ENCODE results near the gene ATP9B.
"Not testable (repeated sequence)": the region's sequence is repeated elsewhere in the genome, so short reads cannot be mapped to it uniquely, and the experiment has no call there.

The ATP9B gene

DNA sequence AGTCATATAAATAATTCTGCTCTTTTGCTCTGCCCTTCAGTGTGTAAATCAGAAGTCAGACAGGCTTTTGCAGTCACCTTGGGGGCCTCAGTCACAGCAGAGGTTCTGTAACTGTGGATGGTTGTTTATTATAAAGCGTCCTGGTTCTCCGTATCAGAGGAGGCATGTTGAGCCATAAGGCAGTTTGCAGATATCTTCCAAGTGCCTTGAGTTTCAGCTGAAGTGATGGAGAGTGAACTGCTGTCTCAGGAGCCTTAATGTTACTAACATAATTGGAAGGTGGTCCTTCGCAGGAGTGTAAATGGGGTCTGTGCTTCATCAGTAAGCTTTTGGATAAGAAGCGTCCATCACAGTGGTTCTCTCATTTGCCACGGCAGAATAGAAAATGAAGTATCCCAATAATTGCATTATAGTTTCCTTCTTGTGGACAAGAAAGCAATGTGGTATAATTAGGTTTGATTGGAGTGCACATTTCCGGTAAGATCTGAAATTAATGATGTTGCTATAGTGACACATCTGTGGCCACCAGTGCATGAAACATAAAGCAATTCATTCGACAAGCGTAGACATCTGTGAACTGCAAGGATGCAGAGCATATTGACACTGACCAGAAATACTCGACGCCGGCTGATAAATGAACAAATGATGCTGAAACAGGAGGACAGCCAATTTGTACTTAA, 214.1 kb downstream of the ATP9B start:
- TF ChIP-seq CTCF (IDR thresholded peaks at IDR 0.05; ENCODE audit: low read depth, low read length), result no peak
- DNase-seq (ENCODE audit: extremely low read depth, low read depth), result no peak

- DNase-seq (ENCODE audit: extremely low read depth, low read depth), result no peak
- TF ChIP-seq CTCF (IDR thresholded peaks at IDR 0.05; ENCODE audit: low read depth, low read length), result no peak
Observed at GRCh38 chr18:79283929-79284328, 214.7 kb downstream of the ATP9B start.

DNA sequence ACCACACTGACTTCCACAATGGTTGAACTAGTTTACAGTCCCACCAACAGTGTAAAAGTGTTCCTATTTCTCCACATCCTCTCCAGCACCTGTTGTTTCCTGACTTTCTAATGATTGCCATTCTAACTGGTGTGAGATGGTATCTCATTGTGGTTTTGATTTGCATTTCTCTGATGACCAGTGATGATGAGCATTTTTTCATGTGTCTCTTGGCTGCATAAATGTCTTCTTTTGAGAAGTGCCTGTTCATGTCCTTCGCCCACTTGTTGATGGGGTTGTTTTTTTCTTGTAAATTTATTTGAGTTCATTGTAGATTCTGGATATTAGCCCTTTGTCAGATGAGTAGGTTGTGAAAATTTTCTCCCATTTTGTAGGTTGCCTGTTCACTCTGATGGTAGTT, 216.0 kb downstream of the ATP9B start:
- DNase-seq (ENCODE audit: extremely low read depth, low read depth), result not testable (repeated sequence)

DNA sequence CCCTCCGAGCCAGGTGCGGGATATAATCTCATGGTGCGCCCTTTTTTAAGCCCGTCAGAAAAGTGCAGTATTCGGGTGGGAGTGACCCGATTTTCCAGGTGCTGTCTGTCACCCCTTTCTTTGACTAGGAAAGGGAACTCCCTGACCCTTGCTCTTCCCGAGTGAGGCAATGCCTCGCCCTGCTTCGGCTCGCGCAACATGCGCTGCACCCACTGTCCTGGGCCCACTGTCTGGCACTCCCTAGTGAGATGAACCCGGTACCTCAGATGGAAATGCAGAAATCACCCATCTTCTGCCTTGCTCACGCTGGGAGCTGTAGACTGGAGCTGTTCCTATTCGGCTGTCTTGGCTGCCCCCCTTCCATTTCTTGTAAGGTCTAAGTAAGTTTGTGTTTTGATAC, 221.2 kb downstream of the ATP9B start:
- DNase-seq (ENCODE audit: extremely low read depth, low read depth), result not testable (repeated sequence)

GRCh38 chr18:79290876-79291275, 221.7 kb downstream of the ATP9B start:
- TF ChIP-seq CTCF (IDR thresholded peaks at IDR 0.05; ENCODE audit: low read depth, low read length), result no peak
- DNase-seq (ENCODE audit: extremely low read depth, low read depth), result no peak

DNA sequence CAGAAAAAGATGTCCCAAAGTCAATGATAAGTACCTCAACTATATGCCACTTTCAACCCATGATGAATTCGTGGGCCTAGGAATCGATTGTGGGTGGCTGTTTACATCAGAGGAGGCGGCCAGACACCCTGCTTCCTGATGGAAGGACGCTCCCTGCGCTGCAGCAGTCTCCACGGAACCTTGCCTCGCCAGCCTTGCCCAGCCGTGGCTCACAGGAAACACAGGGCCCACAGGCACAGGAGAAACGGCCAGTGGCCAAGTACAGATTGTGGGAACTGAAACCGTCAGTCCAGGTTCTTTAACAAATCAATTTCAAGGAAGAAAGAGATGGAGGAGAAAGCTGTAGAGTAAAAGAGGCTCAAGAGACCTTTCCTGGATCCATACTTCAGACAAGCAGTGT, 225.0 kb downstream of the ATP9B start:
- no peak for DNase-seq (ENCODE audit: extremely low read depth, low read depth)
- TF ChIP-seq CTCF (IDR thresholded peaks at IDR 0.05; ENCODE audit: low read depth, low read length), result no peak

- no peak for DNase-seq (ENCODE audit: extremely low read depth, low read depth)
- TF ChIP-seq CTCF (IDR thresholded peaks at IDR 0.05; ENCODE audit: low read depth, low read length), result no peak
Observed at GRCh38 chr18:79299272-79299671, 230.1 kb downstream of the ATP9B start.

GRCh38 chr18:79299711-79300110, 230.5 kb downstream of the ATP9B start:
- TF ChIP-seq CTCF (IDR thresholded peaks at IDR 0.05; ENCODE audit: low read depth, low read length), result no peak
- no peak for DNase-seq (ENCODE audit: extremely low read depth, low read depth)
